Ishikawa (cell line): ENCODE data around the gene CAMTA1.

Experiments used
- EGR1 ChIP-seq: IDR thresholded peaks from 2 replicates; pipeline ENCODE4 v1.6.1; 2012
- FOXM1 ChIP-seq: IDR thresholded peaks from 2 replicates; pipeline ENCODE4 v1.6.1; 2012; ENCODE audit warnings: low read depth, borderline replicate concordance
- NFIC ChIP-seq: IDR thresholded peaks from 2 replicates; pipeline ENCODE4 v1.6.1; 2012
- TAF1 ChIP-seq: IDR thresholded peaks from 2 replicates; pipeline ENCODE4 v1.6.1; 2012; ENCODE audit warnings: low read depth, mild to moderate bottlenecking
- TEAD4 ChIP-seq: IDR thresholded peaks from 2 replicates; pipeline ENCODE4 v1.6.1; 2012
- YY1 ChIP-seq: IDR thresholded peaks from 2 replicates; pipeline ENCODE4 v1.6.1; 2012; ENCODE audit warnings: low read depth
- TF ChIP-seq, protein P1 (sequence below): IDR thresholded peaks from 2 replicates; pipeline ENCODE4 v1.6.1; 2012; ENCODE audit warnings: low read depth, mild to moderate bottlenecking
- TF ChIP-seq, protein P2 (sequence below): IDR thresholded peaks from 2 replicates; pipeline ENCODE4 v1.6.1; 2012

DNA sequence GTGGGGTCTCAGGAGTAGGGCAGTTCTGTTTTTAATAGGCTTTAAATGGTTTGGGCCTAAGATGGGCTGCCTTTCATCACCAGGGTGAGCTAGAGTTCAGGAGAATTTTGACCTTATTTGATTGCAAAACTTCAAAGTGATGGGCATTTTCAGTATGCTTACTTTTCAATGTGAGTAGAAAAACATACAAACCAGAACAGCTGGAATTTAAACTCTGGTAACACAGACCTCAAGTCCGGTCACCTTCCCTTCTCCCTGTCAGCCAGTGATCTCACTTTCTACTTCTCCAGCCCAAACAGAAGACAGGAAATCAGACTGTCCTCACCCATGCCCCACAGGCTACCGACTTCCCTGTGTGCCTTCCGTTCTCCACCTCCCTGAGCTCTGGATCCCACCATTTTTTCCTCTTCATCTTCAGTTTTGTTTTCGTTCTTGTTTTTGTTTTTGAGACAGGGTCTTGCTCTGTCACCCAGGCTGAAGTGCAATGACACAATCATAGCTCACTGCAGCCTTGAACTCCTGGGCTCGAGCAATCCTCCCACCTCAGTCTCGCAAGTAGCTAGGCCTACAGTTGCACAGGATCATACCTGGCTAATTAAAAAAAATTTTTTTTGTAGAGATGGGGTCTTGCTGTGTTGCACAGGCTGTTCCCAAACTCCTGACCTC is 374.0 kb downstream of the CAMTA1 start:
- TF ChIP-seq FOXM1: no peak
- no peak for TF ChIP-seq YY1
- no peak for TF ChIP-seq EGR1
- TF ChIP-seq, protein P1, sequence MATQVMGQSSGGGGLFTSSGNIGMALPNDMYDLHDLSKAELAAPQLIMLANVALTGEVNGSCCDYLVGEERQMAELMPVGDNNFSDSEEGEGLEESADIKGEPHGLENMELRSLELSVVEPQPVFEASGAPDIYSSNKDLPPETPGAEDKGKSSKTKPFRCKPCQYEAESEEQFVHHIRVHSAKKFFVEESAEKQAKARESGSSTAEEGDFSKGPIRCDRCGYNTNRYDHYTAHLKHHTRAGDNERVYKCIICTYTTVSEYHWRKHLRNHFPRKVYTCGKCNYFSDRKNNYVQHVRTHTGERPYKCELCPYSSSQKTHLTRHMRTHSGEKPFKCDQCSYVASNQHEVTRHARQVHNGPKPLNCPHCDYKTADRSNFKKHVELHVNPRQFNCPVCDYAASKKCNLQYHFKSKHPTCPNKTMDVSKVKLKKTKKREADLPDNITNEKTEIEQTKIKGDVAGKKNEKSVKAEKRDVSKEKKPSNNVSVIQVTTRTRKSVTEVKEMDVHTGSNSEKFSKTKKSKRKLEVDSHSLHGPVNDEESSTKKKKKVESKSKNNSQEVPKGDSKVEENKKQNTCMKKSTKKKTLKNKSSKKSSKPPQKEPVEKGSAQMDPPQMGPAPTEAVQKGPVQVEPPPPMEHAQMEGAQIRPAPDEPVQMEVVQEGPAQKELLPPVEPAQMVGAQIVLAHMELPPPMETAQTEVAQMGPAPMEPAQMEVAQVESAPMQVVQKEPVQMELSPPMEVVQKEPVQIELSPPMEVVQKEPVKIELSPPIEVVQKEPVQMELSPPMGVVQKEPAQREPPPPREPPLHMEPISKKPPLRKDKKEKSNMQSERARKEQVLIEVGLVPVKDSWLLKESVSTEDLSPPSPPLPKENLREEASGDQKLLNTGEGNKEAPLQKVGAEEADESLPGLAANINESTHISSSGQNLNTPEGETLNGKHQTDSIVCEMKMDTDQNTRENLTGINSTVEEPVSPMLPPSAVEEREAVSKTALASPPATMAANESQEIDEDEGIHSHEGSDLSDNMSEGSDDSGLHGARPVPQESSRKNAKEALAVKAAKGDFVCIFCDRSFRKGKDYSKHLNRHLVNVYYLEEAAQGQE: no peak
- no peak for TF ChIP-seq TEAD4
- TF ChIP-seq TAF1: no peak
- no peak for TF ChIP-seq NFIC
- TF ChIP-seq, protein P2, sequence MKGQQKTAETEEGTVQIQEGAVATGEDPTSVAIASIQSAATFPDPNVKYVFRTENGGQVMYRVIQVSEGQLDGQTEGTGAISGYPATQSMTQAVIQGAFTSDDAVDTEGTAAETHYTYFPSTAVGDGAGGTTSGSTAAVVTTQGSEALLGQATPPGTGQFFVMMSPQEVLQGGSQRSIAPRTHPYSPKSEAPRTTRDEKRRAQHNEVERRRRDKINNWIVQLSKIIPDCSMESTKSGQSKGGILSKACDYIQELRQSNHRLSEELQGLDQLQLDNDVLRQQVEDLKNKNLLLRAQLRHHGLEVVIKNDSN: no peak
